DND-41 (cell line): Measurements from ENCODE around the gene POLR2M.
A peak's percentile ranks its signal among the peaks of the same experiment; 100 is the strongest.

Experiments used
- EZH2 ChIP-seq: IDR thresholded peaks from 3 replicates; pipeline ENCODE4 v1.6.1; 2012; ENCODE audit warnings: borderline replicate concordance, low read depth, mild to moderate bottlenecking, moderate library complexity, low read length, inconsistent platforms; ENCODE audit not compliant: severe bottlenecking
- TF ChIP-seq, protein P1 (sequence below): IDR thresholded peaks from 2 replicates; pipeline ENCODE4 v1.5.1; 2012; ENCODE audit warnings: borderline replicate concordance, low read length, moderate library complexity, mild to moderate bottlenecking; ENCODE audit not compliant: poor library complexity, severe bottlenecking; ENCODE audit errors: extremely low read depth

DNA sequence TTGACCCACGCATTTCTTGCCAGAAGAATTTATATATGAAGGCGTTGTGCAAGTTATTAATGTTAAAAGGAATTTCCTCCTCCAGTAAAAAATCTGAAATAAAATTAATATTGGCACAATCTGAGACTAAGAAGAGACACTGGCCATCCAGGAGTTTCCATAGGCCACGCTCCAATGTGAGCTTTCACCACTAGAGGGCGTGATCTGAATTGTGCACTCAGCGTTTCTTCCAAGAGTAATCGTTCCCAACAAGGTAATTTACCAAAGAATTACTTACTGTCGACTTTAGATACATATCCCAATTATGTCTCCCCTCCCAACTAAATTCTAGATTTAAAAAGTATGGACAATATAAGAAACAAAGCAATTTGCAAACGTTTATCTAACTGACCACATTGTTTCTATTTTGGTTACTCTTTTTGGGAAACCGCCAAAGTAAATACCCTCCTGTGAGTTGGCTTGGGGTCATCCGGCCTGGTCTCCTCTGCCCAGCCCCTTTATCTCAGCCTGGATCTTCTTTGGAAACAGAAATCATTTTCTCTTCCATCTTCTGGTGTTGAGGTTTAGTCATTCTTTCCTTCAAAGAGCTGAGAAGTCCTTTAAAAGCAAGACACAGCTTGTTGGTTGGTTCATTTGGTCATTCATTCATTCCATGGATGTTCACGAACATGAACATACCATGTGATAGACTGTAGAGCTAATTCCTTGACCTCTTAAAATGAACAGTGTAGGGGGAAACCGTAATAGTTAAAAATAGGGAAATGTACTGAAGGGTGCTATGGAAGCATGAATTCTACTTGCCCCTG, 26.2 kb downstream of the POLR2M start:
- no peak for TF ChIP-seq EZH2
- TF ChIP-seq, protein P1, sequence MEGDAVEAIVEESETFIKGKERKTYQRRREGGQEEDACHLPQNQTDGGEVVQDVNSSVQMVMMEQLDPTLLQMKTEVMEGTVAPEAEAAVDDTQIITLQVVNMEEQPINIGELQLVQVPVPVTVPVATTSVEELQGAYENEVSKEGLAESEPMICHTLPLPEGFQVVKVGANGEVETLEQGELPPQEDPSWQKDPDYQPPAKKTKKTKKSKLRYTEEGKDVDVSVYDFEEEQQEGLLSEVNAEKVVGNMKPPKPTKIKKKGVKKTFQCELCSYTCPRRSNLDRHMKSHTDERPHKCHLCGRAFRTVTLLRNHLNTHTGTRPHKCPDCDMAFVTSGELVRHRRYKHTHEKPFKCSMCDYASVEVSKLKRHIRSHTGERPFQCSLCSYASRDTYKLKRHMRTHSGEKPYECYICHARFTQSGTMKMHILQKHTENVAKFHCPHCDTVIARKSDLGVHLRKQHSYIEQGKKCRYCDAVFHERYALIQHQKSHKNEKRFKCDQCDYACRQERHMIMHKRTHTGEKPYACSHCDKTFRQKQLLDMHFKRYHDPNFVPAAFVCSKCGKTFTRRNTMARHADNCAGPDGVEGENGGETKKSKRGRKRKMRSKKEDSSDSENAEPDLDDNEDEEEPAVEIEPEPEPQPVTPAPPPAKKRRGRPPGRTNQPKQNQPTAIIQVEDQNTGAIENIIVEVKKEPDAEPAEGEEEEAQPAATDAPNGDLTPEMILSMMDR: peak; percentile 83
